HG02642 (cell line): Measurements from ENCODE around the gene BOD1L1.

Experiments
- ATAC-seq: cut with Tn5 transposase; IDR thresholded peaks from one replicate; pipeline ENCODE4 v1.9.1; 2021; ENCODE audit warnings: mild to moderate bottlenecking; ENCODE audit not compliant: unreplicated experiment, poor library complexity

Gene BOD1L1

DNA sequence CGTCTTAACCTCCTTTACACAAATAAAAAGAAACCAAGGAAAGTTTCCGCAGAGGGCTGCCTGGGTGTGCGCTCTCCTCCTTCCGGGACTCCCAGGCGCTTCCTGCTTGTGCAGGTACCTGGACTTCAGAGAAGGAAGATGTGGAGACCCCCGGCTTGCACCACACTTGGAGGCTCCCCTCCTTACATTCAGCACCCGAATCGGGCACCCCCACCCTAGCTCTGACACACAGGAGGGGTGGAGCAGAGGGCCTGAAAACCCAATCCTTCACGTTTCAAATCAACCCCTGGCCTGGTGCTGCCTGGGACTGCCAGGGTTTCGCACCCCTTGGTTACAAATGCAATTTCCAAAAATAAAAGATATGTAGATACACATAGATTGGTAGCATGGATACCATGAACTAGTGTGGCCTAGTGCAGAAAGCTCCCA, 86.3 kb downstream of the BOD1L1 start:
- ATAC-seq = no peak

DNA sequence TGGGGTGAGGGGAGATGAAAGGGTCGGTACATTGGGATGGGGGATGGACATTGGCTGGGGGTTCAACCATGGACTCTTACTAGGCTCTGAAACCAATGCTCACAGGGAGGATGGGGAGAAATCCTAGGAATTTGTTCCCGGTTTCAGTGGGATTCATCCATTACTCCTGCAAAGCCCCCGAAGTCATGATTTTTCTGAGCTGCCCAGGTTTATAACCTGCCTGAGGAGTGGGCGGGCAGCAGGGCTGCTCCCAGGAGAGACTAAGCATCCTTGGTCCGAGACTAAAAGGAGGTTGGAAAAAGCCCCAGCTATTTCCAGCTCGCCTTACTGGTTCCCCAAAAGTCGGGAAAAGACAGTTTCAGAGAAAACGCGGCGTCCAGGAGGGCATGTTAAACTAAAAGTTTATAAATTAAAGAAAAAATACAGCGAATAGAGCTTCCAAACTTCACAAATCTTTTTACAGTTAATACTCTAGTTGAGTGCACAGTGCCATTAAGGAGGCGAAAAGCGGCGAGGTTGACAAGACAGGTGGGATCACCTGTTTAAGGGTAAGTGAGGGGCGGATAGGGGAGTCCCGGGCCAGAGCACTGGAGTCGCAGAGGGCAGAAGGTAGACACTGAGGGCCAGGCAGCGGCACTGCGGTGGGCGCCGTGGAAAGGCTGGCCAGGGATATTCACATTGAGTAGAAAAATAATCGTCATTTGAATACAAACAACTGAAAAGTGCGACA, 86.9 kb downstream of the BOD1L1 start:
- ATAC-seq = no peak

GRCh38 chr4:13539619-13540445, 87.7 kb downstream of the BOD1L1 start:
- ATAC-seq = no peak

- ATAC-seq = no peak
These were observed 88.4 kb downstream of the BOD1L1 start for GRCh38 chr4:13539047-13539618.

DNA sequence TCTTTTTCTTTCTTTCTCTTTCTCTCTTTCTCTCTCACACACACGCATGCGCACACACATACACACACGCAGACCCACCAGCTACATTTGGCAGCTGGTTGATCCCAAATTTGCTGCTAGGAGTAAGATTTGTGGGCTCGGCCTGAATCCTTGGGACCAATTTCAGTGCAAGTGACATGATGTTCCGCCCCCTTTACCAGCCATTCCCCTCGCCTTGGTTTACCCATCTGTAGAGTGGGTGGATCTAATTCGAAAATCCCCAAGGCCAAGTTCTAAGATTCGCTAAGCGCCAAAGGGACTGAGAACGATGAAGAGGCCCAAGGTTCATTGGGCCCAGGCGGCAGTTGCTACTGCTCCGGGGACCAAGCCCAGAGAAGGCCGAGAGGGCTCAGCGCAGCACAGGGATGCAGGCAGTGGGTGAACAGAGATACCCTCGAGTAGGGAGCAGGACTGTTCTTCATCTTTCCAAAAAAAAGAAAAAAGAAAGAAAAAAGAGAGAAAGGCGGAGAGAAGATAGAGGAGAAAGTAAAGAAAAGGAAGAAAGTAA, 89.0 kb downstream of the BOD1L1 start:
- no peak for ATAC-seq

DNA sequence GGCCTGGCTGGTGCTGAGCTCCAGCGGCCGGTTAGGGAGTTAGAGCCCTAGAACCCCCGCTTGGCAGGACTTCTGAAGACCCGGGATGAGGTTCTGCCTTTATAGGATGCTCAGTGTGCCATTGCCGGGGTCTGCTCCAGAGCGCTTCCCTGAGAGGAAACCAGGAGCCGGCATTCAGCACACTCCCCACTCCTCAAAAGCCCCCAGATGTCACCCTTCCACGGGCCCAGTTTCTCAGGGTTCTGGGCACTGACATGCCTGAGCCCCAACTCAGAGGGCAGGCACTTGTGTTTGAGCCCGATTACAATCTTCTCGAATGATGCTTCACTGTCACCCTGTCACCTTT, 89.7 kb downstream of the BOD1L1 start:
- ATAC-seq = no peak

DNA sequence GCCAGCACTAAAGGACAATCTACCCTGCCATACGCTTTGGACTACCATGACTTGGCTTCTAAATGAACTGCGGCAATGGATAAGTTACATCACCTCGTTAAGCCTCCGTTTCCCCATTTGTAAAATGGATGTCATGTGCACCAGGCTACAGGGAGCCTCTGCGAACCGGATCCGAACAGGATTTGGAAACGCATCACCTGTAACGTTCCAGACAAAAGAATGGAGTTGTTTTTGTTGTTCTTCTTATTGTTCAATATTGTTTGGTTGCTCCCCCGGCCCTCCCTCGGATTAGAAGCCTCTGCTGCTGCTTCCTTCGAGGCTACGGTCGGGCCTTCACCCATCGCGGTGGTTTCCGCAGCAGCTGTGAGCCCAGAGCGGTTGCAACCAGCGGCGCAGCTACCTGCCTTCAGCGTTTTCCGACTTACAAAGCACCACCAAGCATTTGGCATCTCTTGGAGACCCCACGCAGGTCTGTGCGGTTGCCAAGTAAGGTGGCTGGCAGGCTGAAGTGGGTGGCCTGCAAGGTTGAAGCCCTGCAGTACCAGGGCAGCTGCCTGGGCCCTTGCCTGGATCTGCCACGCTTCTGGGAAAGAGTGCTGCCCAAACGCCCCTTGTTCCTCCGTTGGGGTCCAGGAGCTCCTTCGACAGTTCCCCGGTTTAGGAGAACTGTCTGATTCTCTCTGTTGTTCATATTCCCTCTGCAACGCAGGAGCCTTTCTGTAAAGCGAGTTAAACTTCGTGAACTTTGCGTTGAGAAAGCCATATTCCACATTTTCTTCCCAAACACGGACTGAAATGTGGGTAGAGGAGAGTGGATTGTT, 90.3 kb downstream of the BOD1L1 start:
- ATAC-seq = no peak

DNA sequence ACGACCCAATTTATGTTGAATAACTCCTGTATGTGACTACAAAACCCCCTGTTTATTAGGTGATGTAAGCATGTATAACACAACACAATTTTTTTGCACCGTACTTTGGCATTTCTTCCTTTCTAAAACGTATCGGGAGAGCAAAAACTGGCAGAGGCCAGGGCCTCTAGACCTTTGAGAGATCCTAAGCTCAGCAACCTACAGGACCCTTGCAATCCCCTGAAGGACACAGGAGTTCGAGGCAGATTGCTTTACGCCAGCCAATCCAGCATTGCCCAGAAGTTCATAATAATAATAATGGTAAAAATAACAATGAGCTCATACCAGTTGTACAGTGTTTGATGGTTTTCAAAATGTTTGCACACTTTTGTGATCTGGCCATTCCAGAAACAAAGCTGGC, 90.9 kb downstream of the BOD1L1 start:
- ATAC-seq = no peak

GRCh38 chr4:13535708-13536361, 91.7 kb downstream of the BOD1L1 start:
- no peak for ATAC-seq

- ATAC-seq = no peak
These were observed 92.4 kb downstream of the BOD1L1 start for GRCh38 chr4:13535118-13535517.

GRCh38 chr4:13534344-13535063, 93.0 kb downstream of the BOD1L1 start:
- no peak for ATAC-seq

DNA sequence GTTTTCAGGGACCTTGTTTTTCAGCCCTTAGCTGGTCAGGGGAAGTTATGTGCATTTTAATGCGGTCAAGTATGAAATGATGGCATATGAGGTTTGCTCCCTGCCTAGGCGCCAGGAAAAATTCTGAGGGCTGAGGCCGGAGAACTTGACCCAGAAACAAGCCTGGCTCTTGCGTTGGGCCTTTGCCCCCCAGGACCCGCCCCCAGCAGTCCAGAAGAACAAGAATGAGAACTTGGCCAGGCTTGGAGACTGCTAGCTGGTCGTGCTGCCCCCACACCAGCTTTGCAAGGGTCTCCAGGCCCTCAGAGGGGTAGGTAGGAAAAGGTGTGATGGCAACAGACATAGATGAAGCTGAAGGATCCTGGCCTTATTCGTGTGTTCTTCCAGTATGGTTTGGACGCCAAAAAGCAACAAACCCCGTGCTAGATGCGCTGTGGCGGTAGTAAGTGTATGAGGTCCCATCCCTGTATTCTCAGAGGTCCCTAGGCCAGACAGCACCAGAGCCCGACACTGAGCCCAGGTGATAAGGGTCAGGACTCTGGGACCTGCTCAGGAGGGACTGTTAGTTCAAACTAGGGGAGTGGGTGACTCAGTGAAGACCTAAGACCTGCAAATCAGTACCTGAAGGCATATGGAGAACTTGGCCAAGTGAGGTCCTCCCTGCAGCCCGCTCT, 93.7 kb downstream of the BOD1L1 start:
- no peak for ATAC-seq

- ATAC-seq = no peak
These were observed 95.9 kb downstream of the BOD1L1 start for GRCh38 chr4:13531625-13531998.

DNA sequence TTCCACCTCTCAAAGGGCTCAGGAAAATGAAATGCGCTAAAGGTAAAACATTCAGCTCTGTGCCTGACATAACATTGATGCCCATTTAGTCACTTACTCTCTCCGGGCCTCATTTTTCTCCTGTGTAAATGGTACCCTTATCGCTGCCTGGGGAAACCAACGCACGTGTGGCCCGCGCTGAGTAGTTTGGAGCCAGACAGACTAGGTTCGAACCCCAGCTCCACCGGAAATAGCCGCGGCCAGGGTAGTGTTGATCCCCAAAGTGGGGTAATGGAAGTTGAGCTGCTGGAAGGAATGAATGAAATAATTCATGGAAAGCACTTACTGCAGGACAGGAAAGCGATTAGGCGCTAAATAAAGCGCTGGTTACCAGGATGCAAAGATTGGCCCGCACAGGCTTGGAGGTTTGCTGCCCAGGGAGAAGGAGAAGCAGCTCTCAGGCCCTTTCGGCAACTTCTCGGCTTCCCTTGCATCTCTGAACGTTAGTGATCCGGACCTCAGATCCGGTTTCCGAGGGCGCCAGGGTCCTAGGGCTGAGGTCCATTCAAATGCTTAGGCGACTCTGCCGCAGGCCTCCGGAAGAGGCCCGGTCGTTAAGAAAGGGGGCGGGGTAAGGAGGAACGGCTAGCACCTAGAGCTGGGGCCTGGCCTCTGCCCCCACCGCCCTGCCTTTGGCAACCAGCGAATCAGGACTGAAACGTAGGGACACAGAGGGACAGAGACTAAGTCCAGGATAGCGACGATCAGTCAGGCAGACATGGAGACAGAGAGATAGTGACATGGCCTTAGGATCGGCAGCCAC, 96.5 kb downstream of the BOD1L1 start:
- no peak for ATAC-seq

- ATAC-seq = no peak
These were observed 98.2 kb downstream of the BOD1L1 start for GRCh38 chr4:13529128-13529919.

GRCh38 chr4:13528821-13529127, 98.8 kb downstream of the BOD1L1 start:
- no peak for ATAC-seq
